ENCODE data around the gene RPUSD1.

Gene RPUSD1

GRCh38 chr16:832652-833336 is 44.6 kb upstream of the RPUSD1 start:
- no peak overlapping the region for H3K4me3 ChIP-seq (ENCODE audit: low read length)
- no peaks in the 10 kb centered on the region for H3K79me2 ChIP-seq (ENCODE audit: control insufficient read depth, insufficient read depth, low read length)
- no peaks in the 10 kb centered on the region for H3K79me1 ChIP-seq (ENCODE audit: low read length)
- H3K56ac ChIP-seq (ENCODE audit: low read length) = no peak overlapping the region
- no peak for DNase-seq
- H4K5ac ChIP-seq (ENCODE audit: low read length) = no peak overlapping the region
- H2BK5ac ChIP-seq (ENCODE audit: low read length) = no peak overlapping the region
- H2AK5ac ChIP-seq (ENCODE audit: low read length) = no peak overlapping the region
- H3K9ac ChIP-seq (ENCODE audit: low read length) = no peak overlapping the region
- H3K4me2 ChIP-seq (ENCODE audit: low read length) = no peak overlapping the region
- no peak overlapping the region for H4K8ac ChIP-seq (ENCODE audit: low read depth, low read length)
- H3K36me3 ChIP-seq (ENCODE audit: control insufficient read depth, insufficient read depth, low read length) = no peaks in the 10 kb centered on the region
- H3K4ac ChIP-seq (ENCODE audit: low read depth, low read length) = no peak overlapping the region
- no peak overlapping the region for H3K23ac ChIP-seq (ENCODE audit: low read length)
- H2BK120ac ChIP-seq (ENCODE audit: low read depth, low read length) = no peak overlapping the region
- H2BK15ac ChIP-seq (replicated peaks; ENCODE audit: low read depth) = no peak overlapping the region
- no peak overlapping the region for H3K27ac ChIP-seq (ENCODE audit: low read depth, low read length)
- WGBS (ENCODE audit: extremely low coverage, insufficient coverage, low lambda C conversion rate) = no CpG with 5 or more reads among the region's 35 CpGs
- no peaks in the 10 kb centered on the region for H3K4me1 ChIP-seq (ENCODE audit: control insufficient read depth, low read depth, low read length)
- H3K27me3 ChIP-seq (ENCODE audit: insufficient read depth, low read length, poor library complexity) = no peaks in the 10 kb centered on the region
- H3K18ac ChIP-seq (ENCODE audit: low read length) = no peak overlapping the region

DNA sequence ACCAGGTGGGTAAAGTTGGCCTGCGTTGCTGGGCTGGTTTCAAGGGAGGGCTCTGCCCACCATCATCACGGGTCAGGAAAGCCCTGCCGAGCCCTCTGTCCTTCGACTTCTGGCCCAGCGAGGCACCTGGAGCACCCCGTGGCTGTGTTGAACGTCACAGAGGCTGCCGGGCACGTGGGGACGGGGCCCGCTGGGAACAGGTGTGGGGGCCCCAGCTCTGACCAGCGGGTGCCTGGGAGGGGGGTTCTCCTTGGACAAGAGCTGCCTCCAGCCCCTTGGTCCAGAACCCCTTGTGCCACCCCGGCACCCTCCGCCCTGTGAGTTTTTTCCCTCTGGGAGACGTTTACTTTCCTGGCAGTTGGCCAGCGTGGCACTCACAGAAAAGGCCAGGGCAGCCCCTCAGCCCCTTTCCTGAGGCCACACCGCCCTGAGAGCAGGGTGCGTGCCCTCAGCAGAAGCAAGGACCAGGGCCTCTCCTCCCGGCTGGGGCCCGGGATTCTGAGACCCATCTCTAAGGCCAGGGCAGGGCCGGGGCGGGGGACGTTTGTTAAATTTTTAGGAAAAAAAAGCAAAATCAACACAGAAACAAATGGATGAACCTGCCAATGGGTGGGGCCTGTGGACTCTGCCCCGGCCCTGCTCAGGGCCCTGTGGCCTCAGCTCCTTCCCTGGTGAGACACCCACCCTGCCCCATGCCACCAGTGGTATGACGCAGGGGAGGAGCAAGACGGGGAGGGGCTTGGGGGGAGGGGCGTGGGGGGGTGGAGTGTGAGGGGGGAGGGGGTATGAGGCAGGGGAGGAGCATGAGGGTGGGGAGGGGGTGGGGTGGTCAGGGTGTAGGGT is 43.6 kb upstream of the RPUSD1 start:
- Histone ChIP-seq H3K27me3 (ENCODE audit: insufficient read depth, low read length, poor library complexity) (no peaks in the 10 kb centered on the region), H3K36me3 (ENCODE audit: control insufficient read depth, insufficient read depth, low read length) (no peaks in the 10 kb centered on the region), H3K79me2 (ENCODE audit: control insufficient read depth, insufficient read depth, low read length) (no peaks in the 10 kb centered on the region), H3K4me1 (ENCODE audit: control insufficient read depth, low read depth, low read length) (no peaks in the 10 kb centered on the region), H3K56ac (ENCODE audit: low read length) (no peak overlapping the region), H2BK120ac (ENCODE audit: low read depth, low read length) (no peak overlapping the region), H3K9ac (ENCODE audit: low read length) (no peak overlapping the region), H3K4me2 (ENCODE audit: low read length) (no peak overlapping the region), H3K23ac (ENCODE audit: low read length) (no peak overlapping the region), H2BK15ac (replicated peaks; ENCODE audit: low read depth) (no peak overlapping the region), H3K18ac (ENCODE audit: low read length) (no peak overlapping the region), H4K8ac (ENCODE audit: low read depth, low read length) (no peak overlapping the region), H3K27ac (ENCODE audit: low read depth, low read length) (no peak overlapping the region), H3K4me3 (ENCODE audit: low read length) (no peak overlapping the region), H4K5ac (ENCODE audit: low read length) (no peak overlapping the region), H2BK5ac (ENCODE audit: low read length) (no peak overlapping the region), H3K79me1 (ENCODE audit: low read length) (no peaks in the 10 kb centered on the region), H3K4ac (ENCODE audit: low read depth, low read length) (no peak overlapping the region), H2AK5ac (ENCODE audit: low read length) (no peak overlapping the region)
- DNase-seq = no peak
- WGBS (ENCODE audit: extremely low coverage, insufficient coverage, low lambda C conversion rate) = no CpG with 5 or more reads among the region's 27 CpGs

DNA sequence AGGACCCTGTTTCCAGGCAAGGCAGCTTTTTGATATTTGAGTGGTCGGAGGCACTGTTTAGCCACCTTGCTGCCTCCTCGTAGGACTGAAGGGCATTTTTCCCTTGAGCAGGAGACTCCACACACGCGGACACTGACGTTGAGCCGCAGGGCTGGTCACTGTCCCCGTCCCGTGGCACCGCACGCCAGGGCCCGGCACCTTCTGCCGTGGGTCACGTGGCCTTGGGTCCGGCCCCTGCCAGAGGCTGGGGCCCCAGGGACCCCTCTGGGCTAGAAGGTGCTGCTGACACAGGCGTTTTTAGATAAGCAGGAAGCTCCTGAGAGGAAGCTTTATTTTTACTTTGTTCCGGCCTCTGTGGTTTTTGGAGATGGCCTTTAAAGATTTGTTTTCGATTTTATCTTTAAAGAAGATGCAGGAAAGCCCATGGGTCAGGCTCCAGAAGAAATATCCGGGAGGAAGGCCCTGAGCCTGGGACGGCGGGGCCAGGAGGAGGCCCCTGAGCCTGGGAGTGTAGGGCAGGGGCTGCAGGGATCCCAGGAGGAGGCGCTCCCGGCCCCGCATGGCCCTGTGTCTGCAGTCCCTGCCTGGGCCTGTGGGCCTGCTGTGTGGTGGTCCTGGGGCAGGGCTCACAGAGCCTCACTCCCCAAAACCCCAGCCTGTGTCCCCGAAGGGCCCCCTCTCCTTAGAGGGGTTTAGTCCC is 42.8 kb upstream of the RPUSD1 start:
- H3K79me1 ChIP-seq (ENCODE audit: low read length) = no peaks in the 10 kb centered on the region
- H3K9ac ChIP-seq (ENCODE audit: low read length) = no peak overlapping the region
- no peak overlapping the region for H3K18ac ChIP-seq (ENCODE audit: low read length)
- no peaks in the 10 kb centered on the region for H3K79me2 ChIP-seq (ENCODE audit: control insufficient read depth, insufficient read depth, low read length)
- no peak overlapping the region for H3K56ac ChIP-seq (ENCODE audit: low read length)
- H4K8ac ChIP-seq (ENCODE audit: low read depth, low read length) = no peak overlapping the region
- H2AK5ac ChIP-seq (ENCODE audit: low read length) = no peak overlapping the region
- WGBS (ENCODE audit: extremely low coverage, insufficient coverage, low lambda C conversion rate) = no CpG with 5 or more reads among the region's 24 CpGs
- H2BK120ac ChIP-seq (ENCODE audit: low read depth, low read length) = no peak overlapping the region
- no peak for DNase-seq
- H3K4me2 ChIP-seq (ENCODE audit: low read length) = no peak overlapping the region
- no peak overlapping the region for H2BK5ac ChIP-seq (ENCODE audit: low read length)
- no peaks in the 10 kb centered on the region for H3K27me3 ChIP-seq (ENCODE audit: insufficient read depth, low read length, poor library complexity)
- H3K23ac ChIP-seq (ENCODE audit: low read length) = no peak overlapping the region
- H3K4ac ChIP-seq (ENCODE audit: low read depth, low read length) = no peak overlapping the region
- no peaks in the 10 kb centered on the region for H3K4me1 ChIP-seq (ENCODE audit: control insufficient read depth, low read depth, low read length)
- H4K5ac ChIP-seq (ENCODE audit: low read length) = no peak overlapping the region
- no peak overlapping the region for H3K4me3 ChIP-seq (ENCODE audit: low read length)
- H2BK15ac ChIP-seq (replicated peaks; ENCODE audit: low read depth) = no peak overlapping the region
- H3K36me3 ChIP-seq (ENCODE audit: control insufficient read depth, insufficient read depth, low read length) = no peaks in the 10 kb centered on the region
- H3K27ac ChIP-seq (ENCODE audit: low read depth, low read length) = no peak overlapping the region

- Histone ChIP-seq H2BK15ac (replicated peaks; ENCODE audit: low read depth) (no peak overlapping the region), H3K18ac (ENCODE audit: low read length) (no peak overlapping the region), H3K23ac (ENCODE audit: low read length) (no peak overlapping the region), H3K4me2 (ENCODE audit: low read length) (no peak overlapping the region), H3K4me1 (ENCODE audit: control insufficient read depth, low read depth, low read length) (no peaks in the 10 kb centered on the region), H2BK120ac (ENCODE audit: low read depth, low read length) (no peak overlapping the region), H3K27me3 (ENCODE audit: insufficient read depth, low read length, poor library complexity) (no peaks in the 10 kb centered on the region), H2BK5ac (ENCODE audit: low read length) (no peak overlapping the region), H3K79me1 (ENCODE audit: low read length) (no peaks in the 10 kb centered on the region), H4K8ac (ENCODE audit: low read depth, low read length) (no peak overlapping the region), H3K56ac (ENCODE audit: low read length) (no peak overlapping the region), H3K36me3 (ENCODE audit: control insufficient read depth, insufficient read depth, low read length) (no peaks in the 10 kb centered on the region), H4K5ac (ENCODE audit: low read length) (no peak overlapping the region), H2AK5ac (ENCODE audit: low read length) (no peak overlapping the region), H3K79me2 (ENCODE audit: control insufficient read depth, insufficient read depth, low read length) (no peaks in the 10 kb centered on the region), H3K9ac (ENCODE audit: low read length) (no peak overlapping the region), H3K4me3 (ENCODE audit: low read length) (no peak overlapping the region), H3K27ac (ENCODE audit: low read depth, low read length) (no peak overlapping the region), H3K4ac (ENCODE audit: low read depth, low read length) (no peak overlapping the region)
- no peak for DNase-seq
- no CpG with 5 or more reads among the region's 43 CpGs for WGBS (ENCODE audit: extremely low coverage, insufficient coverage, low lambda C conversion rate)
Observed at GRCh38 chr16:830107-830870, 42.1 kb upstream of the RPUSD1 start.

GRCh38 chr16:828891-829290 is 40.7 kb upstream of the RPUSD1 start:
- DNase-seq = no peak
- Histone ChIP-seq H3K27me3 (ENCODE audit: insufficient read depth, low read length, poor library complexity) (no peaks in the 10 kb centered on the region), H3K18ac (ENCODE audit: low read length) (no peak overlapping the region), H2BK15ac (replicated peaks; ENCODE audit: low read depth) (no peak overlapping the region), H3K36me3 (ENCODE audit: control insufficient read depth, insufficient read depth, low read length) (no peaks in the 10 kb centered on the region), H3K23ac (ENCODE audit: low read length) (no peak overlapping the region), H3K4me1 (ENCODE audit: control insufficient read depth, low read depth, low read length) (no peaks in the 10 kb centered on the region), H4K5ac (ENCODE audit: low read length) (no peak overlapping the region), H2BK5ac (ENCODE audit: low read length) (no peak overlapping the region), H3K27ac (ENCODE audit: low read depth, low read length) (no peak overlapping the region), H2AK5ac (ENCODE audit: low read length) (no peak overlapping the region), H2BK120ac (ENCODE audit: low read depth, low read length) (no peak overlapping the region), H3K4me2 (ENCODE audit: low read length) (no peak overlapping the region), H3K79me2 (ENCODE audit: control insufficient read depth, insufficient read depth, low read length) (no peaks in the 10 kb centered on the region), H3K4ac (ENCODE audit: low read depth, low read length) (no peak overlapping the region), H3K4me3 (ENCODE audit: low read length) (no peak overlapping the region), H3K79me1 (ENCODE audit: low read length) (no peaks in the 10 kb centered on the region), H4K8ac (ENCODE audit: low read depth, low read length) (no peak overlapping the region), H3K9ac (ENCODE audit: low read length) (no peak overlapping the region), H3K56ac (ENCODE audit: low read length) (no peak overlapping the region)
- no CpG with 5 or more reads among the region's 17 CpGs for WGBS (ENCODE audit: extremely low coverage, insufficient coverage, low lambda C conversion rate)
